Neural cell (in vitro differentiated cells): Measurements from ENCODE around the gene ZNF574. TPM values are rescaled to one million over a fixed set of nuclear protein-coding genes. Genes with fewer than 3 reads are reported as not detected.

Source experiments
- H2AFZ ChIP-seq: fragments of 200-600, 300-800 bp; sonication (generic), shearing (Covaris generic); 2 replicates; pipeline ENCODE4 v1.6.0; 2014; ENCODE audit warnings: low read depth, mild to moderate bottlenecking, antibody characterized with exemption, low read length, moderate library complexity
- H3F3A ChIP-seq: fragments of 200-600 bp; shearing (Covaris generic); 2 replicates; pipeline ENCODE4 v1.6.1; 2016; ENCODE audit warnings: mild to moderate bottlenecking, moderate library complexity, mixed read lengths, antibody characterized with exemption, low read length; ENCODE audit not compliant: insufficient read depth, poor library complexity, severe bottlenecking
- H3K27ac ChIP-seq: fragments of 200-600, 300-800 bp; sonication (generic), shearing (Covaris generic); 2 replicates; pipeline ENCODE4 v1.5.1; 2014; ENCODE audit warnings: mild to moderate bottlenecking, low read length, moderate library complexity
- H3K27me3 ChIP-seq: fragments of 300-800, 200-600 bp; sonication (generic), shearing (Covaris generic); 2 replicates; pipeline ENCODE4 v1.6.0; 2014; ENCODE audit warnings: mild to moderate bottlenecking, low read depth, low read length, moderate library complexity; ENCODE audit not compliant: insufficient read depth
- H3K36me3 ChIP-seq: fragments of 300-800, 200-600 bp; sonication (generic), shearing (Covaris generic); 2 replicates; pipeline ENCODE4 v1.5.1; 2014; ENCODE audit warnings: mild to moderate bottlenecking, antibody characterized with exemption, low read length, moderate library complexity; ENCODE audit not compliant: insufficient read depth
- H3K4me2 ChIP-seq: fragments of 300-800, 200-600 bp; sonication (generic), shearing (Covaris generic); 2 replicates; pipeline ENCODE4 v1.6.0; 2014; ENCODE audit warnings: mild to moderate bottlenecking, low read length
- H3K4me3 ChIP-seq: fragments of 300-800, 200-600 bp; sonication (generic), shearing (Covaris generic); 2 replicates; pipeline ENCODE4 v1.5.1; 2014; ENCODE audit warnings: mild to moderate bottlenecking, low read length, moderate library complexity
- H3K79me2 ChIP-seq: fragments of 200-600 bp; shearing (Covaris generic); replicated peaks from 2 replicates; pipeline ENCODE4 v1.6.0; 2014; ENCODE audit warnings: mild to moderate bottlenecking, low read length, moderate library complexity; ENCODE audit not compliant: insufficient read depth
- H3K9ac ChIP-seq: fragments of 300-800, 200-600 bp; sonication (generic), shearing (Covaris generic); 2 replicates; pipeline ENCODE4 v1.6.1; 2016; ENCODE audit warnings: mild to moderate bottlenecking, low read length, mixed read lengths
- H3K9me2 ChIP-seq: fragments of 200-600 bp; shearing (Covaris generic); 2 replicates; pipeline ENCODE4 v1.6.1; 2016; ENCODE audit warnings: mild to moderate bottlenecking, low read length, mixed read lengths; ENCODE audit not compliant: insufficient read depth
- H3K9me3 ChIP-seq: fragments of 200-600, 300-800 bp; sonication (generic), shearing (Covaris generic); 2 replicates; pipeline ENCODE4 v1.6.1; 2016; ENCODE audit warnings: mild to moderate bottlenecking, mixed run types, low read length, moderate library complexity, mixed read lengths
- H4K20me1 ChIP-seq: fragments of 200-600 bp; shearing (Covaris generic); 2 replicates; pipeline ENCODE4 v1.6.1; 2016; ENCODE audit warnings: mild to moderate bottlenecking, mixed run types; ENCODE audit not compliant: insufficient read depth
- CTCF ChIP-seq: fragments of 450-650 bp; IDR thresholded peaks from 2 replicates; pipeline ENCODE4 v1.5.1; 2014; ENCODE audit warnings: antibody characterized with exemption, mild to moderate bottlenecking, moderate library complexity; ENCODE audit not compliant: poor library complexity, severe bottlenecking
- EP300 ChIP-seq: fragments of 450-650 bp; conservative IDR thresholded peaks from 2 replicates; pipeline ENCODE4 v1.6.1; 2014; ENCODE audit warnings: antibody characterized with exemption, mild to moderate bottlenecking, moderate library complexity; ENCODE audit not compliant: poor library complexity, severe bottlenecking
- EZH2 ChIP-seq: fragments of 200-600, 300-800 bp; shearing (Covaris generic), sonication (generic); IDR thresholded peaks from 2 replicates; pipeline ENCODE4 v1.6.1; 2014; ENCODE audit warnings: antibody characterized with exemption, low read length, borderline replicate concordance, mild to moderate bottlenecking; ENCODE audit not compliant: insufficient read depth, poor library complexity, severe bottlenecking
- MXI1 ChIP-seq: fragments of 450-650 bp; conservative IDR thresholded peaks from 2 replicates; pipeline ENCODE4 v1.6.1; 2014; ENCODE audit warnings: antibody characterized with exemption, mild to moderate bottlenecking; ENCODE audit not compliant: poor library complexity, severe bottlenecking
- POLR2AphosphoS5 ChIP-seq: IDR thresholded peaks from 2 replicates; pipeline ENCODE4 v1.6.1; 2012
- RAD21 ChIP-seq: fragments of 450-650 bp; conservative IDR thresholded peaks from 2 replicates; pipeline ENCODE4 v1.6.1; 2014; ENCODE audit warnings: antibody characterized with exemption, mild to moderate bottlenecking, moderate library complexity
- REST ChIP-seq: IDR thresholded peaks from 2 replicates; pipeline ENCODE4 v1.6.1; 2012; ENCODE audit warnings: borderline replicate concordance
- SMC3 ChIP-seq: fragments of 450-650 bp; conservative IDR thresholded peaks from 2 replicates; pipeline ENCODE4 v1.6.1; 2014; ENCODE audit warnings: antibody characterized with exemption, mild to moderate bottlenecking, moderate library complexity; ENCODE audit not compliant: poor library complexity
- TAF1 ChIP-seq: IDR thresholded peaks from 2 replicates; pipeline ENCODE4 v1.6.1; 2012; ENCODE audit warnings: low read depth
- polyA plus RNA-seq: library from polyadenylated mRNA; depleted of rRNA; stranded (reverse); fragments of >200 nt; gene quantifications from 2 replicates; pipeline ENCODE4 v1.2.3, GENCODE V29; 2014

The ZNF574 gene
- polyA plus RNA-seq, 1 donor from 2014 or later: 7.0 TPM

GRCh38 chr19:42057846-42058245 lies 18.1 kb upstream of the ZNF574 start:
- H3K79me2 ChIP-seq: no peaks in the 10 kb centered on the region
- H3K36me3 ChIP-seq: peaks cover 6% of the 10 kb centered on the region
- H3F3A ChIP-seq: no peaks in the 10 kb centered on the region
- H3K27me3 ChIP-seq: no peaks in the 10 kb centered on the region
- TF ChIP-seq SMC3 (no peak), EZH2 (no peak), CTCF (no peak), EP300 (no peak), REST (no peak), RAD21 (no peak), POLR2AphosphoS5 (no peak), TAF1 (no peak), MXI1 (no peak)
- H3K27ac ChIP-seq: no peak overlapping the region
- H3K9ac ChIP-seq: no peak overlapping the region
- H4K20me1 ChIP-seq: no peaks in the 10 kb centered on the region
- no peak overlapping the region for H3K4me3 ChIP-seq
- no peak overlapping the region for H2AFZ ChIP-seq
- no peaks in the 10 kb centered on the region for H3K9me2 ChIP-seq
- no peaks in the 10 kb centered on the region for H3K9me3 ChIP-seq
- no peak overlapping the region for H3K4me2 ChIP-seq

- H3F3A ChIP-seq: no peaks in the 10 kb centered on the region
- TF ChIP-seq CTCF (no peak), REST (no peak), MXI1 (no peak), EP300 (no peak)
- H3K4me3 ChIP-seq: no peak overlapping the region
- H3K27me3 ChIP-seq: no peaks in the 10 kb centered on the region
- peaks cover 6% of the 10 kb centered on the region for H3K36me3 ChIP-seq
- no peaks in the 10 kb centered on the region for H3K9me2 ChIP-seq
- no peaks in the 10 kb centered on the region for H3K79me2 ChIP-seq
- no peak overlapping the region for H3K4me2 ChIP-seq
- H3K9me3 ChIP-seq: no peaks in the 10 kb centered on the region
- H3K27ac ChIP-seq: no peak overlapping the region
- H2AFZ ChIP-seq: no peak overlapping the region
- H3K9ac ChIP-seq: no peak overlapping the region
- no peaks in the 10 kb centered on the region for H4K20me1 ChIP-seq
These were observed 16.8 kb upstream of the ZNF574 start for GRCh38 chr19:42059196-42059595.
